ENCODE results near the gene NR1H4.
A peak's percentile ranks its signal among the peaks of the same experiment; 100 is the strongest.
"Not testable (repeated sequence)": the region's sequence is repeated elsewhere in the genome, so short reads cannot be mapped to it uniquely, and the experiment has no call there.

NR1H4 gene

GRCh38 chr12:100473716-100474150 lies at the start of gene NR1H4:
TSS of gene NR1H4 (plus strand) at chr12:100473866. CDS start at chr12:100493324, 19,458 bp downstream.
- DNase-seq: no peak

GRCh38 chr12:100426145-100426544 lies 47.5 kb upstream of the NR1H4 start:
- no peak for DNase-seq

- DNase-seq: peak; percentile 49
Observed at GRCh38 chr12:100427078-100427477, 46.6 kb upstream of the NR1H4 start.

GRCh38 chr12:100430251-100430650 lies 43.4 kb upstream of the NR1H4 start:
- DNase-seq: not testable (repeated sequence)

- DNase-seq: no peak
Observed at GRCh38 chr12:100433701-100434100, 40.0 kb upstream of the NR1H4 start.

- no peak for DNase-seq
Observed at GRCh38 chr12:100434177-100434576, 39.5 kb upstream of the NR1H4 start.

GRCh38 chr12:100435957-100436356 lies 37.7 kb upstream of the NR1H4 start:
- no peak for DNase-seq

GRCh38 chr12:100437038-100437841 lies 36.4 kb upstream of the NR1H4 start:
- DNase-seq: no peak

- DNase-seq: no peak
Observed at GRCh38 chr12:100439797-100440196, 33.9 kb upstream of the NR1H4 start.

GRCh38 chr12:100442403-100442802 lies 31.3 kb upstream of the NR1H4 start:
- DNase-seq: no peak

- DNase-seq: no peak
Observed at GRCh38 chr12:100443434-100443833, 30.2 kb upstream of the NR1H4 start.

- DNase-seq: no peak
Observed at GRCh38 chr12:100445081-100445481, 28.6 kb upstream of the NR1H4 start.

- no peak for DNase-seq
Observed at GRCh38 chr12:100447381-100447780, 26.3 kb upstream of the NR1H4 start.

GRCh38 chr12:100448656-100449055 lies 25.0 kb upstream of the NR1H4 start:
- DNase-seq: no peak

GRCh38 chr12:100450735-100451134 lies 22.9 kb upstream of the NR1H4 start:
- DNase-seq: no peak

- DNase-seq: no peak
Observed at GRCh38 chr12:100453951-100454350, 19.7 kb upstream of the NR1H4 start.

- no peak for DNase-seq
Observed at GRCh38 chr12:100455896-100456295, 17.8 kb upstream of the NR1H4 start.

GRCh38 chr12:100458191-100458590 lies 15.5 kb upstream of the NR1H4 start:
- DNase-seq: no peak

GRCh38 chr12:100460702-100461101 lies 13.0 kb upstream of the NR1H4 start:
- DNase-seq: no peak

- DNase-seq: no peak
Observed at GRCh38 chr12:100461330-100461973, 12.2 kb upstream of the NR1H4 start.

GRCh38 chr12:100463661-100464060 lies 10.0 kb upstream of the NR1H4 start:
- DNase-seq: no peak

- no peak for DNase-seq
Observed at GRCh38 chr12:100464529-100464928, 9.1 kb upstream of the NR1H4 start.

GRCh38 chr12:100468126-100468525 lies 5.5 kb upstream of the NR1H4 start:
- DNase-seq: no peak

GRCh38 chr12:100472325-100472724 lies 1.3 kb upstream of the NR1H4 start:
- no peak for DNase-seq
